CD4-positive, alpha-beta T cell treated with Interleukin-6 for 4 hours (primary cell): Measurements from ENCODE around the gene SLC13A5.
A peak's percentile ranks its signal among the peaks of the same experiment; 100 is the strongest.
"Not testable (repeated sequence)": the region's sequence is repeated elsewhere in the genome, so short reads cannot be mapped to it uniquely, and the experiment has no call there.

Experiments
- DNase-seq: peaks from one replicate; pipeline ENCODE4 v3.0.0-alpha.2; 2020; ENCODE audit warnings: mixed read lengths

The SLC13A5 gene

GRCh38 chr17:6683081-6683684 is 30.0 kb downstream of the SLC13A5 start:
- DNase-seq = no peak

DNA sequence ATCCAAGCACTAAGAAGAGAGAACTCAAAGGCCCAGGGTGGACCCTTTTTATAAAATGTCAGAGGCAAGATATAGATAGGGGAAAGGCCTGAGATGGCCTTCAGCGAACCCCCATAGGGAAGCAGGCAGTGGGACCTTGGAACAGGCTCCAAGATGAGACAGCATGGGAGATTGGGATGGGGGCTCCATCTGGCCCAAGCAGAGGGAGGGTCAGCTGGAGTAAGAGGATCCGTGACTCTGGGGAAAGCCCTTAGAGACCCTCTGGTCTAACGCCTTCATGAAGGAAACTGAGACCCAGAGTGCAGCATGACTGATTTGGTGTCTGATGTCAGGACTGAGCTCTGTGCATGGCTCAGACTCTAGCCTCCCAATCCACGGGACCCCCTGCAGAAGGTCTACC is 30.8 kb downstream of the SLC13A5 start:
- no peak for DNase-seq

DNA sequence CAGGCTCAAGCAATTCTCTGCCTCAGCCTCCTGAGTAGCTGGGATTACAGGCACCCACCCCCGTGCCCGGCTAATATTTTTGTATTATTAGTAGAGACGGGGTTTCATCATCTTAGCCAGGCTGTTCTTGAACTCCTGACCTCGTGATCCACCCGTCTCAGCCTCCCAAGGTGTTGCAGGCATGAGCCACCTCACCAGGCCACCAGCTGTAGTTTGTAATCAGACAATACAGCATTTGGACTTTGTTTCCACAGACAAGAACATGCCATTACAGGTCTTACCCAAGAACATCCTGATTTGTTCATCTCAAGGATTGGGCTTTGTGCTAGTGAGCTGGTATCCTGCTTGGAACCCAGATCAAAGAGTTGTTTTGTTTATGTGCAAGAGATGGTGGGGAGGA is 31.5 kb downstream of the SLC13A5 start:
- DNase-seq = no peak

GRCh38 chr17:6681176-6681575 is 32.0 kb downstream of the SLC13A5 start:
- no peak for DNase-seq

GRCh38 chr17:6679241-6679640 is 33.9 kb downstream of the SLC13A5 start:
- no peak for DNase-seq

- DNase-seq = no peak
Observed at GRCh38 chr17:6677946-6678345, 35.2 kb downstream of the SLC13A5 start.

- no peak for DNase-seq
Observed at GRCh38 chr17:6677158-6677831, 35.9 kb downstream of the SLC13A5 start.

DNA sequence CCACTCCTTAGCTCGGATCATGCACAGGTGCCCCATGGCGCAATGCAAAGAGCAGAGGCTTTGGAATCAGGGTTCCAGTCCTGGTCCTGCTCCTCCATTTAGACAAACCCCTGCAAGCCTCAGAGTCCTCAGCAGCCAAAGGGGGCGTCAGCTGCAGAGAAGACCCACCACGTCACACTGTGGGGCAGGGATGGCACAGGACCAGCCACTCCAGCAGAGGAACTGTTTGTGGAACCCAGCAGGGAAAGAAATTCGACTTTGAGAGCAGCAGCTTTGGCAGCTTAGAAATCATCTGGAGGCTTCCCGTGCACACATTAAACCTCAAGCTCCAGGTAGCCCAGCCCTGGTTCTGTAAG is 36.4 kb downstream of the SLC13A5 start:
- DNase-seq = no peak

- no peak for DNase-seq
Observed at GRCh38 chr17:6675201-6675825, 37.9 kb downstream of the SLC13A5 start.

- no peak for DNase-seq
Observed at GRCh38 chr17:6674586-6674985, 38.6 kb downstream of the SLC13A5 start.

DNA sequence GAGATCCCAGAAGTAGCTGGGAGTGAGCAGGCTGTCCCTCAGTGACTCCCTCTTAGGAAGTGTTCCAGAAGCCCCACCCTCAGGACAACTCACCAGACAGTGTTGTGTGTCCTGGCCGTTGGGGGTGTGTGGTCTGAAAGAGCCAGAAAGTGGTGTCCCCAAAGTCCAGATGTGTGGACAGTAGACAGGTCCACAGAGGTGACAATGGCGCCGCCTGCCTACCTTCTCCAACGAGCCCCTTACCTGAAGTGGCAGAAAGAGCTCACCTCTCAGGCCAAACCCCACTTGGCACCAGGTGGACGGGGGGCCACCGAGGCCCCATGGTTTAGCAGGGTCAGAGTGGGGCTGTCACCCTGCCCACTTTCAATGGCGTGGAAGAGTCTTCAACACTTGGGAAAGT is 41.7 kb downstream of the SLC13A5 start:
- DNase-seq = no peak

DNA sequence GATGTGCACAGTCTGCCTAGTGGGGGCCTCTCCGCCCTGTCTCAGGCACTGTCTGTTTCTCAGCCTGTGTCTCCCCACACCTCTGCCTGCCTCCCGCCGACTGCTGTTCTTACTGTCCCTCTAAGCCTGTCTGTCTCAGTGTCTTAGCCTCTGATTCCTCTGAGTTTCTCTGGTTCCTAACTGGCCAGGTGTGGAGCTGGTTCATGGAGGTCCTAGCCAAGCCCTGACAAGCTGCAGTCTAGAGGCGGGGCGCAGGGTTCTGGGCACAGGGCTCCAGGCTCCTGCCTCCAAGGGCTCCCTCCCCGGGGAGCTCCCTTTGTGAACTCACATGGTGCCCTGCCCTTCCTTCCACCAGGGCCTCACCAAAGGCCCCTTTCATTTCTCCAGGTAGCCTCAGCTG is 42.2 kb downstream of the SLC13A5 start:
- no peak for DNase-seq

DNA sequence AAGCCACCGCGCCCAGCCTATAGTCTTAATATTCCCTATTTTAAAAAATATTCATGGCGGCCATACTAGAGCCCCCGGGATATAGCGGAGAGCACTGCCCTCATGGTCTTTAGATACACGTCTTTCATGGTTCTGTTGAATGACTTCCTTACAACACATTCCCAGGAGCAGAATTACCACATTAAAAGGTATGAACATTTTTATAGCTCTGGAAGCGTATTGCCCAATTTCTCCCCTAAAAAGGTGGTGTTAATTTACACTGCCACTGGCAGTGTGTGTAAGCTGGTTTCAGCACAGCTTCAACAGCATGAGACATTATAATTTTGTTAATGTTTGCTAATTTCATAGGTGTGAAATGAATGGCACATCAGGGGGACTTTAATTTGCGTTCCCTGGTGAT is 42.6 kb downstream of the SLC13A5 start:
- DNase-seq = no peak

- no peak for DNase-seq
Observed at GRCh38 chr17:6669479-6670212, 43.5 kb downstream of the SLC13A5 start.

DNA sequence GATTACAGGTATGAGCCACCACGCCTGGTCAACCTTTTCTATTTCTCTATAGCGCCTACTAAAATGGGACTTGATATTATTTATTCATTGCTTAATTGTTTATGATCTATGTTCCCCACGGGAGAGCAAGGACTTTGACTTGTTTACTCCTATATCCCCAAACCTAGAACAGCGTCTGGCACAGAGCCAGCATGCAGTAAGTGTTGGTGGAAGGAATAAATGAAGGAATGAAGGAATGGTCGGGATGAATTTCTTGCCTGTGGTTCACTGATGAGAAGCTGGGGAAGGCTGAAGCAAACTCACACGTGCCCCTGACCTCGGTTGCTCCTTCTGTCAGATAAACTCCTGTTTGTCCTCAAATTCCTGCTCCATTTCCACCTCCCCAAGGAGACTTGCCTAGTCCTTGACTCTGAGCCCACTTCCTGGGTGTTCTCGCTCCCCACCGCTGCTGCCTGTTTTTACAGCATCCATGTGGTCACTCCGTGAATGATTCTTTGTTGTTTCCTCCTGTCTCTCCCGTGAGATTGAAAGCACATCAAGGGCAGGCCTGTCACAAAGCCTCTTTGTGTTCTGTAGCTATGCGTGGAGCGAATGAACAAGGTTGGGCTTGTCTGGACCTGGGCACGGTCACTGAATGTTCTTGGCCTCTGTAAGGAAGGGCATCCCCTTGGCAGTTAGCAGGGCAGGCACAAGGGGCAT is 44.3 kb downstream of the SLC13A5 start:
- DNase-seq = no peak

GRCh38 chr17:6668219-6668618 is 45.0 kb downstream of the SLC13A5 start:
- DNase-seq = no peak

- DNase-seq = no peak
Observed at GRCh38 chr17:6667516-6667915, 45.7 kb downstream of the SLC13A5 start.

- no peak for DNase-seq
Observed at GRCh38 chr17:6666557-6666956, 46.6 kb downstream of the SLC13A5 start.

DNA sequence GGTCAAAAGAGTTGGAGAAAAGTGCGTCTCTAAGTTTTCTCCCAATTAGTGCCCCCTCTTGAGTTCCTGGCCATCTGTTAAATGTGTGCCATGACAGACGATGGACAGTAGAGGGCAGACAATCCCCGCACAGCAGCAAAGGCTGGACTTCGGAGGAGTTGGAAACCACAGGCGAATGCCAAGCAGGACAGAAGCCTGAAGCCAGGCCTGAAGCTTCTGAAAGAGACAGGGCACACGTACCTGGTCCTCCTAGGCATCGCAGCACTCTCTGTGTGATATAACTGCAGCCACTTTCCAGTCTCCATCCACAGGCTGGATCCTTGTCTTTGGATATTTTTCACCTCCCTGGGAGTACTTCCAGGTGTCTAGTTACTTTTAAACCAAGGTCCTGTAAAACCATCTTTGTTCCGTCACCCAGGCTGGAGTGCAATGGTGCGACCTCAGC is 47.1 kb downstream of the SLC13A5 start:
- peak; percentile 57 for DNase-seq

- DNase-seq = not testable (repeated sequence)
Observed at GRCh38 chr17:6663200-6663599, 50.0 kb downstream of the SLC13A5 start.

DNA sequence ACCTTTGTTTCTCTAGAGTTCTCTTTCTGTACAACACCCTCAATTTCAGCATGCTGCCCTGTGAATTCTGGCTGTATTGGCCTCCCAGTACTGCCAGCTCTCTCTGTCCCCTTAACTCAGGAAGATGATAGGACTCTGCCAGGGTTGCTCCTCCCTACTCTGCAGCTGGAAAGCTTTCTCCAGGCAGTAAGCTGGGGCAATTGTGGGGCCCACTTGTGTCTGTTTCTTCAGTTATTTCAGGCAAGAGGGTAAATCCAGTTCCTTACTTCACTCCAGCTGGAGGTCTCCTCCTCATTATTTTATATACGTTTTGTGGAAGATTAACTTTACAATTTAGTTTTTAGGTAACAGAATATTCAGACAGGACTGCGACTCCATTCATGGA is 51.7 kb downstream of the SLC13A5 start:
- DNase-seq = no peak

GRCh38 chr17:6660805-6661463 is 52.2 kb downstream of the SLC13A5 start:
- DNase-seq = no peak

DNA sequence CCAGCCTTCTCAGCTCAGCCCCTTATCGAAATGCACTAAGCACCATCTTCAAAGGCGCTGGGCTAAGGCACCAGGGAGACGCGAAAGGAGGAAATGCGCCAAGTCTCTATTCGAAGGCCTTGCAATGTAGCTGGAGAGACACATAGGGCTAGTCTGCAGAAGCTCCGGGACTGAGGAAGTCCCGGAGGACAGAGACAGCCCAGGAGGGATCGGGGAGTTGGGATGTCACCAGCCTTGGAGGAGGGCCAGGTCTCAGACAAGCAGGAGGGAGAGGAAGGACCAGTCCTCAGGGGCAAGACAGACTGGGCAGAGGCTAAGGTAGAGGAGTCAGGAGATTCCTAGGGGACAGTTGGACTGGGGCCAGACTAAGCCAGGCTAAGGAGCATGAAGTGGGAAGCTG is 53.1 kb downstream of the SLC13A5 start:
- no peak for DNase-seq
